Transverse colon (tissue), 4 donors: ENCODE results near the gene GPHN. TPM values are rescaled to one million over a fixed set of nuclear protein-coding genes. Genes with fewer than 3 reads are reported as not detected.
"Not testable (repeated sequence)": the region's sequence is repeated elsewhere in the genome, so short reads cannot be mapped to it uniquely, and the experiment has no call there.

Experiments
- DNase-seq: peaks from one replicate; pipeline ENCODE4 v3.0.0-alpha.2; 2019
- H3K27ac ChIP-seq, 4 donors: fragments of 200-600 bp; sonication (generic); 2 replicates each; pipeline ENCODE4 v1.5.1; 2016 to 2018; ENCODE audit warnings: inconsistent platforms in 4 of 4
- H3K27me3 ChIP-seq: fragments of 200-600 bp; sonication (generic); 2 replicates; pipeline ENCODE4 v1.5.1; 2017; ENCODE audit warnings: inconsistent platforms
- H3K36me3 ChIP-seq, 4 donors: fragments of 200-600 bp; sonication (generic); 2 replicates each; pipeline ENCODE4 v1.5.1; 2017 to 2019; ENCODE audit warnings: inconsistent platforms in 4 of 4
- H3K4me1 ChIP-seq, 4 donors: fragments of 200-600 bp; sonication (generic); 2 replicates each; pipeline ENCODE4 v1.5.1; 2017 to 2020; ENCODE audit warnings: inconsistent platforms in 4 of 4
- H3K4me3 ChIP-seq, 4 donors: fragments of 200-600 bp; sonication (generic); 1 replicate in 1 of 4; 2 replicates in 3 of 4; pipeline versions ENCODE4 v1.5.1 to v1.6.1; 2017 to 2019; ENCODE audit warnings: inconsistent platforms in 4 of 4
- H3K9me3 ChIP-seq, 2 donors: fragments of 200-600 bp; sonication (generic); 2 replicates each; pipeline ENCODE4 v1.5.1; 2017 to 2019; ENCODE audit warnings: inconsistent platforms in 2 of 2
- CTCF ChIP-seq, 5 experiments: fragments of 200-600 bp in 3 of 5; fragments of 450-650 bp in 2 of 5; sonication (generic) in 3 of 5; IDR thresholded peaks; 1 replicate in 2 of 5; 2 replicates in 3 of 5; pipeline ENCODE4 v1.5.1; 2016 to 2017; ENCODE audit warnings: antibody characterized with exemption in 5 of 5, inconsistent platforms in 3 of 5, mild to moderate bottlenecking in 2 of 5, moderate library complexity in 1 of 5
- EP300 ChIP-seq: sonication (generic); formaldehyde crosslinking; IDR thresholded peaks from one replicate; pipeline ENCODE4 v1.6.1; 2017; ENCODE audit warnings: antibody characterized with exemption, low read depth
- POLR2A ChIP-seq: fragments of 450-650 bp; IDR thresholded peaks from one replicate; pipeline ENCODE4 v1.6.1; 2016; ENCODE audit warnings: antibody characterized with exemption, mild to moderate bottlenecking, moderate library complexity
- POLR2AphosphoS5 ChIP-seq, 3 donors: sonication (generic); formaldehyde crosslinking; IDR thresholded peaks; one replicate each; pipeline ENCODE4 v1.6.1; 2016; ENCODE audit warnings: antibody characterized with exemption in 3 of 3
- WGBS, 2 donors: methylation state at CpG; one replicate each; pipeline ENCODE4 v1.1.5; 2018; ENCODE audit warnings: low coverage in 1 of 2; 5-methylcytosine and 5-hydroxymethylcytosine counted together
- in situ Hi-C, 4 donors: fragments of 200-750 bp; cut with MboI; loops; one replicate each; pipeline versions ENCODE4 v1.15.0 to v1.15.1; 2017; ENCODE audit warnings: low sequenced_read_pairs in 3 of 4, low pct_ligation_motif_present in 1 of 4, low pct_unique_long_range_greater_than_20kb in 1 of 4
- intact Hi-C: fragments of 100-400 bp; cut with DNase I; formaldehyde crosslinking; loops from one replicate; pipeline ENCODE4 v1.15.1; 2023; ENCODE audit warnings: low total_unique reads
- total RNA-seq, 4 donors: library from RNA; depleted of rRNA; stranded (reverse); fragments of >200 nt; gene quantifications; one replicate each; pipeline ENCODE4 v1.1.0, GENCODE V29; 2016

The GPHN gene
- total RNA-seq, 4 donors from 2014 or later: 8.6 to 59.7 (median 23.6) TPM

- TF ChIP-seq POLR2A (no peak), EP300 (no peak), CTCF (IDR thresholded peaks at IDR 0.05) (no peak), POLR2AphosphoS5 (IDR thresholded peaks at IDR 0.05) (no peak)
- intact Hi-C loops: no loop called here
- WGBS, 2 donors: 92% methylated on average over 5 of the region's 5 CpGs; no CpG with 5 or more reads in 1 of the 2 donors
Observed at GRCh38 chr14:67050896-67051295, 542.9 kb downstream of the GPHN start.

GRCh38 chr14:67056684-67057083 is 548.7 kb downstream of the GPHN start:
- no peak for DNase-seq
- WGBS, 2 donors: 96% methylated on average over 21 of the region's 21 CpGs; no CpG with 5 or more reads in 1 of the 2 donors
- in situ Hi-C loops (no loop called here), intact Hi-C loops (no loop called here)
- Histone ChIP-seq H3K27ac (no peak overlapping the region), H3K27me3 (no peaks in the 10 kb centered on the region), H3K9me3 (peaks cover 0 to 4% of the 10 kb centered on the region in 2 donors), H3K4me1 (no peaks in the 10 kb centered on the region), H3K4me3 (no peak overlapping the region), H3K36me3 (peaks cover 0 to 8% (median 0%) of the 10 kb centered on the region in 4 donors)
- TF ChIP-seq EP300: no peak
- no peak for TF ChIP-seq CTCF (IDR thresholded peaks at IDR 0.05)
- TF ChIP-seq POLR2A: no peak
- TF ChIP-seq POLR2AphosphoS5 (IDR thresholded peaks at IDR 0.05): no peak

More at GRCh38 chr14:67050896-67051295, 542.9 kb downstream of the GPHN start:
- Histone ChIP-seq H3K4me3 (no peak overlapping the region), H3K27ac (no peak overlapping the region), H3K4me1 (no peaks in the 10 kb centered on the region), H3K27me3 (no peaks in the 10 kb centered on the region), H3K9me3 (peaks cover 0 to 4% of the 10 kb centered on the region in 2 donors), H3K36me3 (peaks cover 0 to 5% (median 0%) of the 10 kb centered on the region in 4 donors)
- in situ Hi-C loops: no loop called here
- no peak for DNase-seq

- Histone ChIP-seq H3K36me3 (peaks cover 0 to 8% (median 0%) of the 10 kb centered on the region in 4 donors), H3K27ac (no peak overlapping the region), H3K9me3 (peaks cover 0 to 6% of the 10 kb centered on the region in 2 donors), H3K27me3 (no peaks in the 10 kb centered on the region), H3K4me3 (no peak overlapping the region), H3K4me1 (no peaks in the 10 kb centered on the region)
- in situ Hi-C loops (no loop called here), intact Hi-C loops (no loop called here)
- DNase-seq: no peak
- TF ChIP-seq POLR2AphosphoS5 (IDR thresholded peaks at IDR 0.05): no peak
- TF ChIP-seq POLR2A: no peak
- 64 to 71% methylated on average over 3 of the region's 3 CpGs for WGBS, 2 donors
Observed at GRCh38 chr14:67059596-67059995, 551.6 kb downstream of the GPHN start.

- TF ChIP-seq CTCF (IDR thresholded peaks at IDR 0.05) (no peak), POLR2AphosphoS5 (IDR thresholded peaks at IDR 0.05) (no peak), EP300 (no peak), POLR2A (no peak)
- in situ Hi-C loops: no loop called here
- Histone ChIP-seq H3K36me3 (peaks cover 0 to 8% (median 0%) of the 10 kb centered on the region in 4 donors), H3K27me3 (no peaks in the 10 kb centered on the region), H3K9me3 (peaks cover 0 to 6% of the 10 kb centered on the region in 2 donors), H3K4me3 (no peak overlapping the region), H3K4me1 (no peaks in the 10 kb centered on the region), H3K27ac (no peak overlapping the region)
- DNase-seq: no peak
- intact Hi-C loops: no loop called here
Observed at GRCh38 chr14:67060546-67060945, 552.6 kb downstream of the GPHN start.

- H3K27ac ChIP-seq, H3K4me3 ChIP-seq: not testable (repeated sequence)
Observed at GRCh38 chr14:67067070-67067814, 559.3 kb downstream of the GPHN start.

More at GRCh38 chr14:67067070-67067814, 559.3 kb downstream of the GPHN start:
- H3K36me3 ChIP-seq, H3K27me3 ChIP-seq, in situ Hi-C loops, H3K4me1 ChIP-seq, intact Hi-C loops, H3K9me3 ChIP-seq: not testable (repeated sequence)
- 77% methylated on average over 7 of the region's 7 CpGs; no CpG with 5 or more reads in 1 of the 2 donors for WGBS, 2 donors
- peak; percentile 13 for DNase-seq
